Pancreas (tissue), 10 donors: ENCODE data around the gene NODAL. TPM values are rescaled to one million over a fixed set of nuclear protein-coding genes. Genes with fewer than 3 reads are reported as not detected.

Experiments used
- ATAC-seq, 4 donors: fragments of 200-7000 bp; cut with Tn5 transposase; one replicate each; pipeline versions ENCODE4 v1.8.0 to v1.9.1; 2020; ENCODE audit warnings: mild to moderate bottlenecking in 4 of 4, moderate library complexity in 4 of 4
- DNase-seq, 6 donors: peaks; one replicate each; pipeline ENCODE4 v3.0.0-alpha.2; 2020
- FAIRE-seq: peaks from 2 replicates; lab custom pipeline; 2012; peaks lifted over from hg19 to GRCh38; lab: Jason Lieb, UNC
- H3K27ac ChIP-seq, 4 donors: fragments of 200-600 bp; sonication (generic); 1 replicate in 3 of 4; 2 replicates in 1 of 4; pipeline versions ENCODE4 v1.5.0 to v1.8.0; 2020
- H3K27me3 ChIP-seq, 4 donors: fragments of 200-600 bp; one replicate each; pipeline ENCODE4 v1.8.0; 2021
- H3K36me3 ChIP-seq, 3 donors: fragments of 200-600 bp; sonication (generic) in 1 of 3; one replicate each; pipeline versions ENCODE4 v1.5.0 to v1.8.0; 2020 to 2021
- H3K4me1 ChIP-seq, 3 donors: fragments of 200-600 bp; one replicate each; pipeline ENCODE4 v1.8.0; 2021
- H3K4me3 ChIP-seq, 4 donors: fragments of 200-600 bp; sonication (generic) in 2 of 4; one replicate each; pipeline versions ENCODE4 v1.5.0 to v1.8.0; 2020 to 2021
- H3K9me3 ChIP-seq, 4 donors: fragments of 200-600 bp; one replicate each; pipeline ENCODE4 v1.8.0; 2021
- CTCF ChIP-seq, 4 donors: fragments of 200-600 bp; sonication (generic) in 3 of 4; IDR thresholded peaks; one replicate each; pipeline versions ENCODE4 v1.5.0 to v1.8.0; 2021; ENCODE audit warnings: antibody characterized with exemption in 4 of 4
- WGBS, 2 donors: extraction: QIAGEN DNeasy Blood & Tissue Kit; methylation state at CpG; one replicate each; pipeline ENCODE4 v1.1.7; 2013; 5-methylcytosine and 5-hydroxymethylcytosine counted together
- intact Hi-C, 3 donors: fragments of 100-400 bp; cut with DNase I; formaldehyde crosslinking; loops; one replicate each; pipeline versions ENCODE4 v1.11.1 to v1.14.2; 2022
- polyA plus RNA-seq, 2 donors: library from polyadenylated mRNA; stranded (reverse); fragments of 200-250 nt; gene quantifications; one replicate each; pipeline ENCODE4 v1.2.3, GENCODE V29; 2013
- total RNA-seq, 6 donors: library from RNA; stranded (reverse); fragmentation: NEBNext Ultra II Directional in 4 of 6; extraction: Animal tissue kit (Norgen Biotek cat#: 25700) in 4 of 6; gene quantifications; one replicate each; pipeline versions ENCODE4 v1.2.1 to v1.2.4, GENCODE V29; 2021 to 2023
- donor health status: healthy with polysubstance abuse.
- donor health status: DM: no; HTN: no; CAD: no; lungs with moderate emphysema.
- donor health status: DM: no; HTN: no; CAD: no.
- donor health status: control.
- donor health status: control.
- donor health status: Bipolar disorder and iron deficiency.
- donor health status: DM: yes; HTN: yes; CAD: no.
- donor health status: DM: no; HTN: no; CAD: no.
- donor health status: DM: no; HTN: no; CAD: no.
- donor health status: DM: yes; HTN: yes; CAD: no.

The NODAL gene
- total and polyA plus RNA-seq, 8 donors = not detected

- H3K4me1 ChIP-seq = peaks cover 0 to 9% (median 5%) of the 10 kb centered on the region in 3 donors
- TF ChIP-seq CTCF (IDR thresholded peaks at IDR 0.05) = no peak
- H3K36me3 ChIP-seq = no peaks in the 10 kb centered on the region
- H3K27me3 ChIP-seq = peaks cover 0 to 7% (median 3%) of the 10 kb centered on the region in 4 donors
- no peak for FAIRE-seq
- H3K9me3 ChIP-seq = no peaks in the 10 kb centered on the region
- WGBS, 2 donors = 66 to 70% methylated on average over 6 of the region's 6 CpGs
- DNase-seq = no peak
- H3K4me3 ChIP-seq = no peak overlapping the region
- ATAC-seq = no peak
- H3K27ac ChIP-seq = no peak overlapping the region
- intact Hi-C loops = no loop called here
Measured at GRCh38 chr10:70442332-70442988, 979 bp upstream of the NODAL start.

- ATAC-seq (no peak), FAIRE-seq (no peak), DNase-seq (peak in 1 of 6 donors; percentile 48)
- no peaks in the 10 kb centered on the region for H3K36me3 ChIP-seq
- intact Hi-C loops = no loop called here
- peaks cover 0 to 9% (median 5%) of the 10 kb centered on the region in 3 donors for H3K4me1 ChIP-seq
- TF ChIP-seq CTCF (IDR thresholded peaks at IDR 0.05) = no peak
- WGBS, 2 donors = 30 to 34% methylated on average over 11 to 12 of the region's 12 CpGs
- H3K4me3 ChIP-seq = no peak overlapping the region
- no peaks in the 10 kb centered on the region for H3K9me3 ChIP-seq
- peaks cover 0 to 7% (median 3%) of the 10 kb centered on the region in 4 donors for H3K27me3 ChIP-seq
- no peak overlapping the region for H3K27ac ChIP-seq
Measured at GRCh38 chr10:70441895-70442309, 421 bp upstream of the NODAL start.

GRCh38 chr10:70440296-70441160, 953 bp downstream of the NODAL start:
- H3K27me3 ChIP-seq = peaks cover 0 to 7% (median 3%) of the 10 kb centered on the region in 4 donors
- peak overlapping the region in 1 of 4 donors; percentile 17 for H3K4me3 ChIP-seq
- no peak for FAIRE-seq
- 4 to 5% methylated on average over 59 to 69 of the region's 69 CpGs for WGBS, 2 donors
- peak in 2 of 6 donors; percentile 47 to 67 for DNase-seq
- peaks cover 0 to 9% (median 5%) of the 10 kb centered on the region in 3 donors for H3K4me1 ChIP-seq
- no peak for TF ChIP-seq CTCF (IDR thresholded peaks at IDR 0.05)
- H3K9me3 ChIP-seq = no peaks in the 10 kb centered on the region
- H3K36me3 ChIP-seq = no peaks in the 10 kb centered on the region
- no peak overlapping the region for H3K27ac ChIP-seq
- intact Hi-C loops = no loop called here
- ATAC-seq = peak in 1 of 4 donors; percentile 30

- intact Hi-C loops = no loop called here
- FAIRE-seq (no peak), ATAC-seq (no peak), DNase-seq (peak in 1 of 6 donors; percentile 3)
- H3K4me3 ChIP-seq = no peak overlapping the region
- no peaks in the 10 kb centered on the region for H3K9me3 ChIP-seq
- no peak for TF ChIP-seq CTCF (IDR thresholded peaks at IDR 0.05)
- peaks cover 0 to 9% (median 5%) of the 10 kb centered on the region in 3 donors for H3K4me1 ChIP-seq
- H3K27ac ChIP-seq = no peak overlapping the region
- WGBS, 2 donors = 43 to 54% methylated on average over 5 of the region's 5 CpGs
- no peaks in the 10 kb centered on the region for H3K36me3 ChIP-seq
- peaks cover 0 to 7% (median 3%) of the 10 kb centered on the region in 4 donors for H3K27me3 ChIP-seq
Measured at GRCh38 chr10:70437721-70438120, 3.8 kb downstream of the NODAL start.
